Activated CD8-positive, alpha-beta memory T cell treated with anti-CD3 and anti-CD28 coated beads, Interleukin-2, amount 50 U/mL, for 48 hours (primary cell): ENCODE results near the gene TRAF3.

ENCODE experiments used
- DNase-seq: peaks from one replicate; pipeline ENCODE4 v3.0.0-alpha.2; 2020

Gene TRAF3

DNA sequence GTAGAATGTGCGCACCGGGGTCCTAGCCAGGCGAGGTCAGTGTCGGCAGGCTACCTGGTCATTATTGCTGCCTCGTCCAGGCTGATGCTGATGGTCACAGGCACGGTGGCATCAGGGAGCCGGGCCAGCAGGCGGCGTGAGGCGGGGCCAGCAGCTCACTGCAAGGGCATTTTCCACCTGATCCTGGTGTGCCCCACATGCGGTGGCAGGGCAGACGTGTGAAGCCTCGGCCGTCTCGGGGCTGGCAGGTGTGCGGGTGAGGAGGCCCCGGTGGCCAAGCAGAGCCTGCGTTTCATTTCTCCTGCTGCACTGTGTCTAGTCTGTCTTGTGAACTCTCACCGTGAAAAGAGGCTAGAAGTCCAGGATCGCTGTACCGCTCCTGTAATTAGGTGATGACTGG, 133.2 kb downstream of the TRAF3 start:
- no peak for DNase-seq

DNA sequence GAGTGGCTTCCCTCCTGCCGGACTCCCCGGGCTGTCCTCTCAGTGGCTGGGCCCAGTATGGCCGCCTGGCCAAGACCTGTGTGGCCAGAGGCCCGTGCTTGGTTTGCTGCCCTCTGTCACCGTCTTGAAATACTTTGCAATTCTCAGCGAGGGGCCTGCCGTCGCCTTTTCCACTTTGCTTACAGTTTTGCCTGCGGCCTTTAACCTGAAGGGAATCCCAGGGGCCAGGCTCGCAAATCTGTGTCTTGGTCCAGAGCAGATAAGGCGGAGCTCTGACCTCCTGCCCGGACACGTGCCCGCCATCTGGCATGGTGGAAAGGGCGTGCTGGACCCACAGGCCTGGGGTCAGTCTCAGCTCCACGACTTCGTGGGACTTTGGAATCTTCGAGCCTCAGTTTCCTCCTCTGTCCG, 134.3 kb downstream of the TRAF3 start:
- DNase-seq: no peak

DNA sequence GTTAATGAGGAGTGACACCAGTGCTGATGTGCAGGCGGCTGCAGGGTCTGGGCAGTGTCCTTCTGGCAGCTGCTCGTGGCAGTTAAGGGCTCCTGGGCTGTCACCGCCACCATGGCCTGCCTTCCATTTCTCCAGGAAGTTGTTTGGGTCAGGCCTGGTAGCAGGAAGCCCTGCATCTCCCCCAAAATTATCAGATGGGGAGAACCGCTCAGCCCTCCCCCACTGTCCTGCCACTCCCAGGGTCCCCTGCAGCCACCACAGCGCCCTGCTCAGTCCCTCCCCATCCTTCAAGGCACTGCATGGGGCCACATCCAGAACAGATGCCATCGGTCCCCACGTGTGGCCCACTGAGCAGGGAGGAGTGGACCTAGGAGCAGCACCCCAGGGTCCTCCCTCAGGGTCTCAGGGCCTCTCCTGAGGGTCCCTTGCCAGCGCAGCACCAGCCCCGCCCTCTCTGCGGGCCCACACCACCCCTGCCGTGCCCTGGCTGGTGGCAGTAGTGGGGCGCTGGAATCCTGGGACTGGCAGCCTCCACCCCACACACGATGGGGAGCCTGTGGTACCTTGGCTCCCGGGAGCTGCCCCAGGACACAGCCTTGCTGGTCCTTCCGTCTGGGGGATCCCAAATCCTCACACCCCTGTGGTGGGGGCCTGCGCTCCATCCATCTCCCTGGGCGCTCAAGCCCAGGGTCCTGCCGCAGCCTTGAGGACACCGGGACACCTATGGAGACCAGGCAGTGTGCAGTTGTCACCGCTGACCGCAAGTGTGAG, 134.9 kb downstream of the TRAF3 start:
- no peak for DNase-seq

DNA sequence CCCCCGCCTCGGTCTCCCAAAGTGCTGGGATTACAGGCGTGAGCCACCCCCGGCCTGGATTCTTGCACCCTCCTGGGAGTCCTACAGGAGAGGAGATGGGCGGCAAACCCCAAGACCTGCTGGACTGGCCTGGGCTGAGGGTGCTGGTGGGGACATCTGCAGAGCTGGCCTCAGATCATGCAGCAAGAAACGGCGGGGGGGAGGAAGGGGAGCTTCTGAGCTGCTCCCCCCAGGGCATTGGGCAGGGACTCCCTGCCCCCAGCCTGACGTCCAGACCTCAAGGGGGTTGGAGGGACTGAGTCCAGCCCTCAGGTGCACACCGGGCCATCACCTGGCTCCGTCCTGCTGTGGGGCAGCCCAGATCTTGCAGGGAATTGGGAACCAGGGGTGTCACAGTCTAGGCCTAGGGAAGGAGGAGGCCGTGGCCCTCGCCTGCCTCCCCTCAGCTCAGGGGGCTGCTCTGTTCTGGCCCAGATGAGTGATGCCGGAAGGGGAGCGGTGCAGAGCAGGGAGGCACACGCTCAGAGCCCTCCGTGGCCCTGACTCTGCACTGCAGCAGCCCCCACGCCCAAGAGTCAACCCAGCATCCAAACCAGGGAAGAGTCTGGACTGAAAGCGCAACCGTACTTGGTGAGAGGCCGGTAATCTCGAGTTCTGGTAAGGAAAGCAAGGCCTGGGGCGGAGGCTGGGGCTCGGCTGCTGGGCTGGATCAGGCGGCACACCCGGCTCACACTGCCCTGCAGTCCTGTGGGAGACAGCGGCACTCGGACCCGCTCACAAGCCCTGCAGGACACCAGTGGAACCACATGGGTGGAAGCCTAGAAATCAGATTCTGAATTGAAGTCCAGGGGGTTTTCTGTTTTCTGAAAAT, 136.3 kb downstream of the TRAF3 start:
- no peak for DNase-seq

DNA sequence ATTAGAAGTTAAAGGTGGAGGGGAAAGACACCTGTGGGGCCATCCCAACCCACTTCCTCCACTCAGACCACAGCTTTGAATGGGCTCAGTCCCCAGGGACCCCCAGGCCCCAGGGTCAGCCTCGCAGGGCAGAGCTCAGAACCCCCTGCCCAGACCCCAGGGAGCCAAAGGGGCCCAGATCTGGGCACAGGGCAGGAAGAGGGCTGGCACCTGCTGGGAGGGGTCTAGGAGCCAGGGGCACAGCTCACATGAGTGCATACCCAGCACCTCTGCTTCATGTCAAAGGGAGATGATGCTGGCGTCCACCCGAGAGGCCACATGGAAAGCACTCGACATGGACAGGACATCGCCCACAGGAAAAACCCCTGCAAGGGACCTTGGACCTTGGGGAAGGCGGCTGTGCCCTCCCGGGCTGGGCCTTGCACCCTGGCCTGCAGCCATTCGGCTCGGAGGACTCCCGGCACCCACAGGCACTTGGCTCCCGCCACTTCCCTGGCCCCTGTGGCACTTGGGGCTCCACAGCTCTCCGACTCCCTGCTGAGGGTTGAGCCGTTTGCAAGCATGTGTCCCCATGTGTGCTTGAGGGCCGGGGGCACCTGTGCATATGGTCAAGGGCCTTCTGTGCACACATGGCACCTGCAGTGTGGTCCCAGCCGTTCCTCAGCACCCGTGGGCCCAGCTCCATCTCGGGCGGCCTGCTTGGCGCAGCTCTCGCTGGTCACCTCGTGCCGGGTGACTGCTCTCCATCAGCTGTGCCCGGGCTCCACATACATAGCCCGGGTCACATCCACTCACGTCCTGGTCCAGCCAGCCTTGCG, 137.4 kb downstream of the TRAF3 start:
- DNase-seq: no peak

DNA sequence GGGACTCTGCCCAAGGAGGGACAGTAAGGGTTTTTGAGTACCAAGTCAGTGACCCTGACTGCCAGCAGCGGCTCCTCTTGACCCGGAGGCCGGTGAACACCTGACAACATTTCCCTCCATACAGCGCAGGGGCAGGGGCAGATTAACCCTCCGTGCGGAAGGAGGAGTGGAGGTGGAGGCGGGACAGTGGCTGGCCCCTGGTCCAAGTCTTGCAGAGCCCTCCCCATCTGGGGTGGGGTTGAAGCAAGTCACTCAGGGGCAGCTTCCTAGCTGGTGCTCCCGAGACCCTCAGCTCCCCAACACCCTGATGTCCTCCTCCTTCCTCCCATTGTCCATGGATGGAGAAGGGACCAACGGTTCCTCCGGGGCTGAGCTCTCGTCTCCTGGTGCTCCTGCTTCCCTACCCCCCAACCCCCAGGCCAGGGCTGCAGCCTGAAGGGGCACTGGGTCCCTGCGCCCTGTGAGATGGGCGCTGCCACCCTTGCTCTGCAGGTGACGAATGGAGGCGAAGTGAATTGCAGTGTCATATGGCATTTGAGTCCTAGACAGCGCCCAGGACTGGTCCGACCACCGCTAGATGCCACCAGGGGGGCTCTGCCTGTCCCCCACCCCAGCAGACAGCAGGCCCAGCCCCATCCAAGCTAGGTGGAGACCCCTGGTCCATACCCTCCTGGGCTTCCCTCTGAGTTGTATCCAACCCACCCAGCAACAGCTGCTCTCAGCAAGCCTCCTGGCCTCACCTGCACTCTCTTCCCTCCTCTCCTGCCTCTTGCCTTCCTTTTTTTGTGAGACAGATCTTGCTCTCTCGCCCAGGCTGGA, 138.3 kb downstream of the TRAF3 start:
- no peak for DNase-seq

DNA sequence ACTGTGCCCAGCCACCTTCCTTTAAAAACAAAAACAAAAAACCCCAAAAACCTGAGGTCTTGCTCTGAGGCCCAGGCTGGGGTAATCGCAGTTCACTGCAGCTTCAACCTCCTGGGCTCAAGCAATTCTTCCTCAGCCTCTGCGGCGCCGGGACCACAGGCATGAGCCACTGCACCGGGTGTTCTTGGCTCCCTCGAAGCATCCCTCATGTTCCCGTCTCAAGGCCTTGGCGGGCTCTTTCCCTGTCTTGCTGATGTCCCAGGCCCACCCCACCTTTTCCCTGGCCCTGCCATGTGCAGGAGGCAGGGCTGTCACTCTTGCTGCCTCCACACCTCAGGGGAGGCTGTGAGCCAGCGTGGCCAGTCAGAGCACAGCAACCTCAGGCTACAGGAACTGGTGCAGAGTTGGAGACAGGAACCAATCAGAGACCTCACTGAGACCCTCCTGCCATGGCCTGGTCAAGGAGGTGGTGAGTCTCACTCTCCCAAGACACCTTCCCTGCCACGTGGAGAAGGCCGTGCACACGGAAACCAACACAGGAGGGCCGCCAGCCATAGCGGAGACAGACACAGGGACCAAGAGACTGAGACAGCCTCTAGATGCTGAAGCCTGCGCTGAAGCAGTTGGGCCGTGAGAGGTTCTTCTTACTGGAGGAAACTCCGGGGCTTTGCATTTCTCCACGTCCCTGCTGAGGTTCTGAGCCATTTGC, 139.3 kb downstream of the TRAF3 start:
- DNase-seq: no peak

DNA sequence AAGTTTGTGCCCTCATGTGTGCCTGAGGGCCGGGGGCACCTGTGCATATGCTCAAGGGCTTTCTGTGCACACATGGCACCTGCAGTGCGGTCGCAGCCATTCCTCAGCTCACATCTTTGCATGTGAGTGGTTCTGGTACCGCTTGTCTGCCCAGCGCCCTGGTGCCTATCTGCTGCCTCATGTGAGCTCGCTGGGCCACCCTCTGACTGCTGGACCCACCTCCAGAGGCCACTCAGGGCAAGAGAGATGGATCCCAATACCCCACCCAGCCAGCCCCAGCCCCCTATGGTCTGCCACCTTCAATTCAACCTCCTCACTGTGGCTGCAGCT, 139.8 kb downstream of the TRAF3 start:
- no peak for DNase-seq

DNA sequence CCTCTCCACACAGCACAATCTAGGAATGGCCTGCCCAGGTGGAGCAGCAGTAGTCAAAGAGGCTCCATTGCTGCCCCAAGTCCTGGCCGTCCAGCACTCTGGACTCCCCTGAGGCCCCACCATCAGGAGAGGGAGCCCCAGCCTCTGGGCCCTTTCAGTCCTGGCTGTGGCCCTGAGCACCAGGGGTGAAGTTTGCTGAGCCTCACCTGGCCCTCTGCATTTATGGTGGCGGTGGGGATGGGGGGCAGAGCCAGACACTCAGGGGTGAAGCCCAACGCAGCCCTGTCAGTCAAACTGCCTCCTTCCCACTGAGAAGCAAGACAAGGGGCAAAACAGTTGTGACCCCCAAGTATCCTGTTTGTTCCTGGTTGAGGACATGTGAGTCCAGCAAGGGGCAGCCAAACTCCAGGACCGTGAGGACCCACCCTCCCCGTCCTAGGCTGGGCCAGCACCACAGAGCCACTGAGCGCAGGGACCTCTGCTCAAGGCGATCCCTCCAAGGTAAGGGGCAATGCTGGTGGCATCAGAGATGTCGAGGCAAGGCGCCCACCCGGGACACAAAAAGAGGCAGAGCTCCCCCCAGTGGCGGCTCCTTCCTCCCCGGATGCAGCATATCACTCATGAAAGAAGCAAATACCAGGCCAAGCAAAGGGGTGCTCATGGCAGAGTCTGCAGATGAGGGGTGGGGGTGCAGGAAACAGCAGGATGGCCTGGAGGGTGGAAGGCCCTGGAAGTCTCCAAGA, 140.4 kb downstream of the TRAF3 start:
- DNase-seq: peak; percentile 86

DNA sequence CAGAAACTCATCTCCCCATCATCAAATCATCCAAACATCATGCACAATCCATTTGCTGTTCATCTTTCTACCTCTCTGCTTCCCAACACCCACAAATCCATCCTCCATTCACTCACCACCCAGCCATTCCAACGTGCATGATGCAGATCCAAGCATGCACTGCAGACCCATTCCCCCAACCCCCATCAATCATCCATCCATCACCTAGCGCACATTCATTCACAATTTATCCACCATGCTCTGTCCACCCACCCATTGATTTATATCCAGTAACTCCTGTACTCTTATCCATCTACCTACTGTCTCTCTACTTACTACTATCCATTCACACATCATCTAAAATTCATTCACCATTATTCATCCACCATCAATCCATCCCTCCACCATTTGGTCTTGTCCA, 141.2 kb downstream of the TRAF3 start:
- DNase-seq: no peak

DNA sequence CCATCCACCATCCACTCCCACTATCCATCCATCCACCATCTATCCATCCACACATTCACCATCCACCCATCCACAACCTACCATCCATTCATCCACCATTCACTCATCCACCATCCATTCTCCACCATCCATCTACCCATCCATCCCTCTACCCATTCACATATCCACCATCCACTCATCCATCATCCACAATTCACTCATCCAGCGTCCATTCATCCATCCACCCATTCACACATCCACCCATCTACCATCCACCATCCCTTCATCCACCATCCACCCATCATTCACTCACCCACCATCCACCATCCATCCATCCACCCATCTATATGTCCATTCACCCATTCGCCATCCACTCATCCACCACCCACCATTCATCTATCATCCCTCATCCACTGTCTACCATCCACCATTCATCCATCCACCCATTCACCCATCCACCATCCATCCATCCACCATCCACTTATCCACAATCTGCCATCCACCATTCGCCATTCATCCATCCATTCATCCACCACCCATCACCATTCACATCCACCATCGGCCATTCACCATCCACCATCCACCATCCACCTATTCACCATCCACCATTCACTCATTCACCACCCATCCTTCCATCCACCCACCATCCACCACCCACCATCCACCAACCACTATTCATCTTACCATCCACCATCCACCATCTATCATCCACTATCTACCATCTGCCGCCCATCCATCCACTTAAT, 143.2 kb downstream of the TRAF3 start:
- DNase-seq: no peak

DNA sequence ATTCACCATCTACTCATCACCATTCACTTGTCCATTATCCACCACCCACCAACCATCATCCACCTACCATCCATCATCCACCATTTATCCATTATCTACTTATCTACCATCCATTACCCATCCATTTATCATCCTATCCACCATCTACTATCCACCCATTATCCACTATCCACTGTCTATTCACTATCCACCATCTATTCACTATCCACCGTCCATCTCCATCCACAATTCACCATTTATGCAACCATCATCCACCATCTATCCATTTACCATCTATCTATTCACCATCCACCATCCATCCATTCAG, 143.7 kb downstream of the TRAF3 start:
- DNase-seq: no peak

DNA sequence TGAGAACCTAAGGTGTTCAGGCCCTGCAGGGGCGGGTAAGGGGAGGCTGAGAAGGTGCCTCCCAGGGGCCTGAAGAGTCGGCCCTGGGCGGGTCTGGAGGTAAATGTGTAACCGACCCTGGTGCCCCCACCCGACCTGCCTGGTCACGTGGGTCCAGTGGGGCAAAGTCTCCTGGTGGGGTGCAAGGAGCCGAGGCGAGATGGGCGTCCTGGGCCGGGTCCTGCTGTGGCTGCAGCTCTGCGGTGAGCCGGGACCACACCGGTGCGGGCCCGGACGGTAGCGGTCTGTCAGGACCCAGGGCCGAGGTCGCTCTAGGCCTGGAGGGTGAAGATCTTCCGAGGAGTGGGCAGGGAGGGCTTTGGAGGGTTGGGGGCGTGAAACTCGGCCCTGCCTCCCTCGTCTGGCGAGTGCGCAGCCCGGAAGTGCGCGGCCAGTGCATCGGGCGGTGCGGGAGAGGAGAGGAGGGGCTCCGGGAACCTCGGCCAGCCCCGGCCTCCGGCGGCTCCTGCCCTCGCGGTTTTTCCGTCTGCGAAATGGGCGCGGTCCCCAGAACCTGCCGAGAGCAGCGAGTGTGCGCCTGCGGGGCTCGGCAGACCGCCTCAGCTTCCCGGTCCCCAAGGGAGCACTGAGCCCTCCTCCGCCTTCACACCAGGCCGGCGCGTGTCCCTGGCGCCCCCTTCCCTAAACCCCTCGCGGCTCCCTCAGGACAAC, 145.4 kb downstream of the TRAF3 start, which contains the start of gene AMN:
Gene AMN (plus strand): TSS at position 174 of the 711 bp plus-strand sequence. CDS start 26 bp downstream, at position 200.
- no peak for DNase-seq

DNA sequence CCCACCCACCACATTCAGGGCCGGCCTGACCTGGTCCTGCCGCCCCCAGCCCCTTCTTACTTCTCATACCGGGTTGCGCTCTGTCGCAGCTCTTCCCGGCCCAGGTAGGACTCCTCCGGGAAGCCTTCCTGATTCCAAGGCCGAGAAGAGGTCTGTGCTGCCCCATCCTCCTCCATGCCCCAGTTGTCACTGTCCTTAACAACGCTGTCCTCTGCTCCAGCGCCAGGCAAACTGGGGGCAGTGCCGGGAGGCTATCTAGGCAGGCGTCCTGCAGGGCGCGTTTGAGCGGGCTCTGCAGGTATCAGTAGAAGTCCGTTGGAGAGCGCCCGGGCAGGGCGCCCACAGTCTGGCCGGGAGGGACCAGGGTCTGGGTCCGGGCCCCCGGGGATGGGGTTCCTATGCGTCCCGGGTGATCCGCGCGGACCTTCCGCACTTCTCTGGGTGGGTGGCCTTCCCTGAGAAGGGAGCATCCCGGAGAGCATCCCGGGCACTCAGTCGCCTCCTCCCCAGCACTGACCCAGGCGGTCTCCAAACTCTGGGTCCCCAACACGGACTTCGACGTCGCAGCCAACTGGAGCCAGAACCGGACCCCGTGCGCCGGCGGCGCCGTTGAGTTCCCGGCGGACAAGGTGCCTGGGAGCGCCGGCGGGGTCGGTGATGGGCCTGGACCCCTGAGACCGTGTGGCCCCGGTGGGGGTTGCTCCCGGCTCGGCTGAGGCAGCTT, 146.1 kb downstream of the TRAF3 start:
- DNase-seq: no peak

DNA sequence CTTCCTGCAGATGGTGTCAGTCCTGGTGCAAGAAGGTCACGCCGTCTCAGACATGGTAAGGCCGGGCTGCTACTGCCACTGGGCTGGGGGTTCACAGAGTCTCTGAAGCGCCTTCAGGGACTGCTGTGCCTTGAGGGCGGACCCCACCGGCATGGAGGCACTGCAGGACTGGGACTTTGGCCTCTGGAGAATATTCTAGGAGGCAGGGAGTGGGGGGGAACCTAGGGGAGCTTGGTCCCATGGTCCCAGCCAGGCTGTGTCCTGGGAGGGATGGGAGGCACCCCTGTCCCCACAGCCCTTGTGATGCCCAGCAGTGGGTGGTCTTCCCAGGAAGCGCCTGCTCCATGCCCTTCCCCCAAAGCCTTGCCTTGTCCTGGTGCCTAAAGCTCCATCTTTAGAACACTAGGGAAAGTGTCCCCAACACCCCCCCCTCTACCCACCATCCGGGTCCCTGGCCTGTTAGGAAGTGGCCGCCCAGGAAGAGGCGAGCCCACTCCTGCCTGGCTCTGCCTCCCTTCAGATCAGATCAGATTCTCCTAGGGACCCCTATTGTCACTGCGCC, 146.8 kb downstream of the TRAF3 start:
- no peak for DNase-seq

DNA sequence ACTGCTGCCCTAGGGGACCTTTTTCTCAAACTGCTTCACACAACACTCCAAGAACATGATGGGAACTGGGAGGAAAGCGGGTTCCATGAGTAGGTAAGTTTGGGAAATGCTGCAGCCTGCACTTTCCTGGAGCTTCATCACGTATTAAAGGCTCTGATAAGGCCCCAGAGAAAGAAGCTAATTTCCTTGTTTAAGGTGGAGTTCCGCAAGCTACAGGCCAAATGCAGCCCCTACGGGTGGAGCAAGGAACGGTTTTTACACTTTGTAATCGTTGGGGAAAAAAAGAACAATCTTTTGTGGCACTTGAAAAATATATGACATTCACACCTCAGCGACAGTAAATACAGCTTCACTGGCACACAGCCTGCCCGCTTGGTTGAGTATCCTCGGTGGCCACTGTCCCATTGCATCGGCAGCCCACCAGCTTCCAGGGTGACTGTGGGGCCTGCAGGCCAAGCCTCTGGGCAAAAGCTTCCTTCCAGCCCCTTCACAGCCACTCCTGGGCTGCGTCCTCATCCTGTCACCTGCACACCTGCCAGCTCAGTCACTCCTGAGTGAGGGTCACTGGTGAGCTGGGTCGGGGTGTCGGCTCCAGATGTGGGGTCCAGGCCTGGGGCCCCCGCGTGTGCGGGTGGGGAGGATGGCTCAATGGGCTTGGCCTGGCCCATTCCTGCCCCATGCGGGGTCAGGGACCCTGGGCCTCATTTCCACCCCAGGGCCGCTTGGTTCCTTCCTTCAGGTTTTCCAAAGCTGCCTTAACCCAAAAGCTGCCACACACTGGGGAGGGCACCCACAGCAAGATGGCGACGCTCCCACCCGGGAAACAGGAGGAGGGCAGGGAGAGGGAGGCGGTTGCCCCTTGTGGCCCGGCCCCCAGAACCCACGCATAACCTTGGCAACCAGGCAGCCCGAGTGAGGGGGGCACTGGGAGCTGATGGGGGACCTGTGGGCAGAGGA, 147.7 kb downstream of the TRAF3 start:
- DNase-seq: no peak

DNA sequence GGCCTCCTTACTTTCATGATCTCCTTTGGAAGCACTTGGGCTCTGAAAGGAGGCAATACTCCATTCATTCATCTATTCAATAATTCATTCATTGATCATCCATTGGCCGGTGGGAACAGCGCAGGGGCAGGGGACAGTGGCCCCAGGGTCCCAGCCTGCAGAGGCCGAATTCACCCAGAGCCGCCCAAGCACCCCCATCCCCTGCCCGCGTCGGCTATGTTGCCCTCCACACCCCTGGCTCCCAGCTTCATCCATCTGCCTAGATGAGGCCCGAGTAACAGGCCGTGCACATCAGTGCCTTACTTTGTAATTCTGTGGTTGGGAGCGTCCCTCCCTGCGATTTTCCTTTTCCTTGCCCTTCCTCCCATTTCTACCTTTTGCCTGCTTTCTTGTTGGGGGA, 148.4 kb downstream of the TRAF3 start:
- no peak for DNase-seq

DNA sequence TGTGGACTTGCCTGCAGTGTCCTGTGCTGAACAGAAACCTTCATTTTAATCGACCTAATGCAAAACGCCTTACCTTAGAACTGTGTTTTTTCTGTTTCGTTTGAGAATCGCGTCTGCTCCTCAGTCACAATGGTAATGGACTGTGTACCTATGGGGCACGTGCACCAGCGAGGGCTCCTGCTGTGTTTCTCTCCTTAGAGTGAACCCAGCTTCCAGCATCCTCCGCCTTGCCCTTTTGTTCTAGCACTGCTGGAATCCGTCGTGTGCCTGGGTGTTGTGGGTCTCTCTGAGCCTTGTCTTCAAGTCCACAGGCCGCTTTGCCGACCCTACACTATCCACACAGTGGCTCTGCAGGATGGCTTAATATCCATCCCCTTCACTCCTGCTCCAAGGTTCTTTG, 148.9 kb downstream of the TRAF3 start:
- DNase-seq: no peak
